Keratinocyte (primary cell): ENCODE measurements around the gene CTSA.

ENCODE experiments used
- CTCF ChIP-seq, 3 experiments: IDR thresholded peaks in 1 of 3; conservative IDR thresholded peaks in 1 of 3; optimal IDR thresholded peaks in 1 of 3; 2 replicates in 2 of 3; 3 replicates in 1 of 3; pipeline versions ENCODE3 to v1.5.1; 2011; ENCODE audit warnings: low read length in 3 of 3, mild to moderate bottlenecking in 3 of 3, moderate library complexity in 2 of 3, control low read depth in 1 of 3, inconsistent platforms in 1 of 3; ENCODE audit not compliant: insufficient read depth in 2 of 3; ENCODE audit errors: extremely low read depth in 1 of 3
- EZH2 ChIP-seq: IDR thresholded peaks from one replicate; pipeline ENCODE4 v1.6.1; 2012; ENCODE audit warnings: inconsistent platforms, mild to moderate bottlenecking, low read length, moderate library complexity

- no peak for TF ChIP-seq CTCF (optimal IDR thresholded peaks at IDR 0.05 in 1 of 3, IDR thresholded peaks at IDR 0.05 in 1 of 3, conservative IDR thresholded peaks at IDR 0.05 in 1 of 3; ENCODE audit: extremely low read depth in 1 of 3, insufficient read depth in 2 of 3, low read length in 3 of 3)
- TF ChIP-seq EZH2: no peak
Measured at GRCh38 chr20:45948261-45948733, 57.2 kb downstream of the CTSA start.
